Hindlimb muscle (tissue), 1 donor: ENCODE data around the gene LIPC. TPM values are rescaled to one million over a fixed set of nuclear protein-coding genes. Genes with fewer than 3 reads are reported as not detected.

Experiments
- DNase-seq: peaks from one replicate; pipeline ENCODE4 v3.0.0-alpha.2; 2013
- polyA plus RNA-seq: library from polyadenylated mRNA; unstranded; fragments of 120-200 nt; gene quantifications from one replicate; pipeline ENCODE4 v1.2.1, GENCODE V29; 2013; ENCODE audit not compliant: insufficient read length

LIPC gene
- polyA plus RNA-seq, 1 donor, result 1.0 TPM

DNA sequence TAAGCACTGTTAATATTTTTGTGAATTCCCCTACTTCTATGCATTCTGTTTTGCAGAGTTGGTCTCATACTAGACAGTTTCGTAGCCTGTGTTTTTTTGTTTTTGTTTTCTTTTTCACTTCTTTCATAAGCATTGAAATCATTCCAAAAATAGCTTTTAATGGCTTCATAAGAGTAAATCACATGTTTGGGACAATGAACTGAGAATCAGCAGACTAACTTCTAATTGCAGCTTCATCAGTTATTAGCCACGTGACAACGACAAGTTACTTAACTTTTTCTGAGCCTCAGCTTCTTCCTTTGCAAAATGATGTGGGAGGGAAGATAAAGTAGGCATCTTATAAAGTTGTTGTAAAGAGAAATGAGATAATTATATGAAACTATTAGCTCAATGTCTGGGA is 124.8 kb downstream of the LIPC start:
- no peak for DNase-seq

DNA sequence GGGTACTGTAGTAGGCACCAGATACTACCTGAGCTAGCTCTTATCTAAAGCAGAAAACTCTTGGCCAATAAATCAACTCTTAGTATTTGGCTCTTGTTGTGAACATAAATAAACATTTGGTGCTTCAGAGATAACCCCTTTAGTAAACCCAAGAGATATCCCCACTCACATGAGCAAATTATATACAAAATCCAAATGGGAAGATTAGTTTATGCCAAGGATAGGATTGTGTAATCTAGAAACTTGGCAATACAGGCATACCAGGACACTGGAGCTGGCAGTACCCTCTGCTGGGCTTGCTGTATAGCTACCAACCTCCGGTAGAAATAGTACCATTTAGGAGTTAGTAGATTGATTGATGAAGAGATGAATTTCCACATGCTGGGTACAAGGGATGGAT is 127.0 kb downstream of the LIPC start:
- no peak for DNase-seq

DNA sequence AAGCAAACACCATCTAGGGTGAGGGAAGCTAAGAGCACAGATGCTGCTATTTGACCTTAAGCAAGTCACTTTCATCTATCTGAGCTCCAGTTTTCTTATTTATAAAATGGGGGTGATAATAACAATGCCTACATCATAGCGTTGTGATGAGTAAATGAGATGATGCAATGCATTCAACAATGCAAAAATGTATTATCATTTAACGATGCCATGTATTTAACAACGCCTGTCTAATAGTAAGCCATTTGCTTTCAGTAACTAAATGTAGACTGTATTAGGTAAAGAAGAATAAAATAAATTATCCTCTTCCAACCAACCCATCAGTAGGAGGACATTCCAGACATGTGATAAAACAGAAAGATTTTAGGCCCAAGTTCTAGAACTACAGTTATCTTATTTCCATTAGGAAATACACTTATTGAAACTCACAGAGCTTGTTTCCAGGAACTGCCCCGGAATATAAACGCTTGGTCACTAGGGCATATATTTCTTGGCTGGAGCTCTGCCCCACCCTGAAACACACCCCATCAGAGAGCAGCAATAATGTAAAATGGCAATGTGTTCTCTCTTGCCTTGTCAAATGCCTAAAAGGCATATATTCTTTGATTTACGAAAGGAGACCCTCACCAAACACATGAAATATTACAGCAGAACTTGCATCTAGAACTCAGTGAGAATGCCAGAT is 128.3 kb downstream of the LIPC start:
- DNase-seq, result no peak

GRCh38 chr15:58561321-58561720 is 129.5 kb downstream of the LIPC start:
- DNase-seq, result no peak

GRCh38 chr15:58562135-58562534 is 130.3 kb downstream of the LIPC start:
- no peak for DNase-seq

DNA sequence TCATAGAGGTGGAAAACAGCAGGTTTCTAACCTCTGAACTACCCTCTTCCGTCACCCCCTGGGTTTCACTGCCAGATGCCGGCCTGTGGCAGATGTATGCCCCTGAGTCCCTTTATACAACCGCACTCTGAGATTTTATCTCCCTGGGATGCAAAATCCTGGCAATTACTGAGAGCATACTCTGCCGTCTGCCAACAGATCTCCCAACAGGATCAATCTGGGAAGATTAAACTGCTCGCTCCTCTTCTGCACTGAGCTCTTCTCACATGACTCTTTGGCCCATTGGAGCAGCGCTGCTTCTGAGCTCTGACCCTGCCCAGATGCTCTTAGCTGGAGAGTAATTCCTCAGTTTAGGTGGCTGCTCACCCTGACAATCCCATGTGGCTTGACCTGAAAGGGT is 133.2 kb downstream of the LIPC start:
- DNase-seq, result no peak

GRCh38 chr15:58565619-58566018 is 133.8 kb downstream of the LIPC start:
- no peak for DNase-seq

- DNase-seq, result no peak
These were observed 134.2 kb downstream of the LIPC start for GRCh38 chr15:58566029-58566428.

DNA sequence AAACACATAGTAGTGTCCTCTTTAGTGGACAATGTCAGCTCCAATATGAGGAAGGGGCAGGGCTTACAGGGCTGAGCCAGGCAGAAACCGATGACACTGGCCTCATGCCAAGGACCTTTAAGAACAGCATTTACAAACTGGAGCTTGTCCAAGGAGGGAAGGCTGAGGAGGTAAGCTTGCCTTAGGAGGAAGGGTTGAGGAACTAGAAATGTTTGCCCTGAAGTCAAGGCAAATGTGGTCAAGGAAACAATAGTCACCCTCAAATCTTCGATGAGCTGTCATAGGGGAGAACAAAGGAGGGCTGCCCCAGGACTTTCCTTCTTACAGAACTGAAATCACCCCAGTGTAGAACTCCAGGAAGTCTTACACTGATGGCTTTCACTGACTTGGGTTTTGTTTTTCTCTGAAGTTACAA is 136.4 kb downstream of the LIPC start:
- DNase-seq, result peak; percentile 42

GRCh38 chr15:58569455-58569854 is 137.7 kb downstream of the LIPC start:
- DNase-seq, result no peak

DNA sequence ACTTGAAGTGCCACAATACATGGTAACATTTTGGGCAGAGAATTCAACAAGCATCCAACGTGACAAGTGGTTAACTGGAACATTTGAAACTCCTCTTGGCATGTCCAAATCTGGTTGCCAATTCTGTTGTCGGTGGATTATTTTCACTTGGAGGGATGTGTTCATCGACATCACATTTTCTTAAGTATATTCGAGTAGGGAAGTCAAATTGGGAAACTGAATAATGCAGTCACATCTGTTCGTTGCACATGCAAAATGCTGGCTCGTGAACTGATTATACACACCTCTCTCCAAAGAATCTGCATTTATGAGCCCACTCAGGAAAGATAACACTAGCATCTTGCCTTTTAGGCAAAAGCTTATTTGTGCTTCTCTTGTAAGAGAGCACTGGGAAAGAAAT is 139.7 kb downstream of the LIPC start:
- DNase-seq, result no peak

DNA sequence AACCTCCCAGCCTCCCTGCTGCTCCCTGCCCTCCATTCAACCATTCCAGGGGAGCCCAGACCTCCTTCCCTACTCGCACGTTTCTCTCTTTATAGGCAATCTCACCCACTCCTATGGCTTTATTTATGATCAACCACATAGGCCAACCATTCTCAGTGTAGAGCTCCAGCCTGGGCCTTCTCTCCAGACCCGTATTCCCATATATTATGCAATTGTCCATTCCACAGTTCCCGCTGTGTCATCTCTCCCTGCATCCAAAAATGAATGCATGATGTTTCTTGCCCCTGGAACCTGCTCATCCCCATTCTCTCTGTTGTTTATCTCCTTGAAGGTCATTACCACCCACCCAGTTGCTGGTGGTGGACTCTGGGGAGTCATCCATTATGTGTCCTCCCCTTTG is 140.7 kb downstream of the LIPC start:
- DNase-seq, result no peak

DNA sequence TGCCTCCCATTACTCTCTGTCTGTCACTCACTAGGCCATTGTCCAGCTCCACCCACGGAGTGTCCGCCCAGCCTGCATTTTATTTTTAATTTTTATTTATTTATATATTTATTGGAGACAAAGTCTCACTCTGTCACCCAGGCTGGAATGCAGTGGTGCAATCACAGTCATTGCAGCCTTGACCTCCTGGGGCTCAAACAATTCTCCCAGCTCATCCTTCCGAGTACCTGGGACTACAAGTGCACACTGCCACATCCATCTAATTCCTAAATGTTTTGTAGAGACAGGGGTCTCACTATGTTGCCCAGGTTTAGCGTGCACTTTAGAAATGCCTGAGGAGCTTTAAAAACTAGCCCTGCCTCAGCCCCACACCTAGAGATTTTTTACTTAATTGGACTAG is 141.5 kb downstream of the LIPC start:
- no peak for DNase-seq

DNA sequence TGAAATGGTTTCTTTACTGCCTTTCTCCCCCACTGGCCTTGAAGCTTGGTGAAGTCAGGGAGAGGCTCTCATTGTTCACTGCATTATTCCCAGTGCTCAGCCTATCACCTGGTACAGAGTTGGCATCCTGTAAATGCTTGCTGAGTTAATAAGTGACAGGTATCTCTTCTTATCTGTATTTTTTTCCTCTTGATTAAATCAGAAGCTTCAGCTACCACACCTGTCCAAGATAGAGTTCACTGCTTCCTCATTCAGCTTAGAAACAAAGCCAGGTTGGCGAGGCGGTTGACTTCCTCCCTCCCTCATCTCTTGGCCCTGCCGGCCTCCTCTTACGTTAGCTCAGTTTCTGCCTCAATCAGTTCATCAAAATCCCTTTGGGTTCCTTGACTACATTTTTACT is 142.8 kb downstream of the LIPC start:
- DNase-seq, result no peak

DNA sequence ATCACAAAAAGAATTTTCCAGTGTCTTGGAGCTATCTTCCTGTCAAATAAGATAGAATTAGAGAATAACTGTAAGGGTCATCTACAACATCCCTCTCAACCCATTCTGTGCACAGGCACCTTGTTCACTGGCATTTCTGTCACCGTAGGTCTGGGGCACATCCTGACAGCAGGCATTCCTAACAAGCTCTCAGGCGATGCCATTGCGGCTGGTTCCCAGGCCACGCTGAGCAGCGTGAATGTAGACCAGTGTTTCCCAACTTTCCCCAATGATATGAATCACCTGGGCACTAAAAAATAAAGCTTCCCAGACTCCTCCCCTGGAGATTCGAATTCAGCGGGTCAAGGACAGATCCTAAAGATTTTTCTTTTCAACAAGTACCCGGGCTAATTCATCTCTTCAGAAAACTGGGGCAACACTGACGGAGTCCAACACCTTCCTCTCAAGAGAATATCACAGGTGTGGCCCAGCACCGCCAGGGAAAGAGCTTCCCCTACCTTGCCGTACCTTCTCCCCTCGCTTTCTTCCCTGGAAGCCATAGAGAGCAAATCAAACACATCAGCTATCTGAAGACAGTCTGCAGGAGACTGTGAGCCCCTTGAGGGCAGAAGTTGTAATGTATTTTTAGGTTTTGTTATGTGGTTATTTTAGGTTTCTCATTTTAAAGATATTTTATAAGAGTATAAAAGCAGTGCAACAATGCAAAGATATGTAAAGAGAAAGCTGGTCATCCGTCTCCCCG is 143.4 kb downstream of the LIPC start:
- DNase-seq, result no peak

DNA sequence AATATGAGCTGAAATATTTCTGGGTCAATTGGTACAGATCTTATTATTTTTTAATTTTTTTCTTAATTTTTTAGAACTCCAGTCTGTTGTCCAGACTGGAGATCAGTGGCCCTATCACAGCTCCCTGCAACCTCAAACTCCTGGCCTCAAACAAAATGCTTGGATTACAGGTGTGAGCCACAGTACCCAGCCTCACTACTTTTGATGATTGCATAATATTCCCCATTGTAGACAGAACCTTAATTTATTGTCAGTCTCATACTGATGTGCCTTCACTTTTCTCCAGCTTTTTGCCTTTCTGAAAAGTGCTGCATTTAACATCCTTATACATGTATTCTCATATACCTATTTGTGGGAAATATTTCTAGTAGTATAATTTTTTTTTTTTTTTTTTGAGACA is 144.9 kb downstream of the LIPC start:
- no peak for DNase-seq

GRCh38 chr15:58582160-58582559 is 150.4 kb downstream of the LIPC start:
- no peak for DNase-seq

- no peak for DNase-seq
These were observed 151.5 kb downstream of the LIPC start for GRCh38 chr15:58583171-58583908.

DNA sequence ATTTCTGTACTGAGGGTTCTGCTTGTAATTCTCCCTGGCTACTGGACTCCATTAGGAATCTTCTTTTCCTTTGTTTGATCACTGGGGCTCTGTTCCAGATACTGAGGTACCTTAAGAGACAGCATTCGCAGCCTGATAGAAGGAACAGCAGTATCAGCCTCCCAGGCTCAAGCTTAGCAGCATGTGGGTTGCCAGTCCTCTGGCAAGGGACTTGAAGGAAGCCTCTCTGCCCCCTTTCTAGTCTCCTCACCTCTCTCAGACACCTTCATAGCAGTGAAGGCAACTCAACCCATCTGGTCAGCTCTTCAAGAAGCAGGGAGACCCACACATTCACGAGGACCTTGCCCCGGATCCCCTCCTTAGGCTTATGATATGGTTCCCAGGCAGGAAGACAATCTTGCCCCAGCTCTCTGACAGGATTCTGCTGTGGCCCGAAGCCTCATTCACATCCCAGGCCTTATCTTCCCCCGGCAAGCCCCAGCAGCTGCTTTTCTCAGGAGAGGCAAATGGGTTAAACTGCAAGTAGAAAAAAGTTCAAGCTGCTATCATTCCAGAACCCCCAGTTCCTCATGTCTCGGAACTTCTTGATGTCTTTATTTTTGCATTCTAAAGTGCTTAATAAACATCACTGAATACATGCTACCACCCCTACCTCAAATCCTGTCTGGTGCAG is 153.1 kb downstream of the LIPC start:
- no peak for DNase-seq

DNA sequence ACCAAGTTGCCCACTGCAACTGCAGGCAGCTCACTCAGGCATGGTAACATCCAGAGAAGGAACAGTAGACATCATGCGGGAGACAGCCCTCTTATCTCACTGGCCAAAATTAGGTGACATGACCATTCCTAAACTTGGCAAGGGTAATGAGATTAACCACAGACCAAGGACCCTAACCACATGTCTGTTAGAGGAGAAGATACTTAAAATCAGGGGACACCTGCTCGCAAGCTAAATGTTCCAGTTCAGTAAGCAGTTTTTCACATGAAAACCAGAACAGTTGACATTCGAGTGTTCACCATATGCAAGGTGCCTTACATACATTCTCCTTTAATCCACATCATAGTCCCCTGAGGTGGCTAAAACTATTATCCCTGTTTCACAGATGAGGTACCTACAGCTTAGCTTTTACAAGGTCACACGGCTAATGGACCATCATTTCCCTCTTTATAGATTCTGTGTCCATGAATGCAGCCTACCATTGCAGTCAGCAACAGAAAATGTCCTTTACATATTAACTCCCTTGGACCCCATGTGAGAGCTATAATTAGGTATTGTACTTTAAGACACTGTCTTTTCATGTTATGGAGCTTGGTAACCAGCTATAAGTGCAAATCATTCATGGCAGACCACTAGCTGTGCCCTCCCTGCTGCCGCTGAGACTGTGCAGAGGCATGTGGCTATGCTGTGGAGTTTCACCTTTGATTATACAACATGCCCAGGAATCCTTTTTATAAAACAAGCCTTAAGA is 154.1 kb downstream of the LIPC start:
- DNase-seq, result no peak

DNA sequence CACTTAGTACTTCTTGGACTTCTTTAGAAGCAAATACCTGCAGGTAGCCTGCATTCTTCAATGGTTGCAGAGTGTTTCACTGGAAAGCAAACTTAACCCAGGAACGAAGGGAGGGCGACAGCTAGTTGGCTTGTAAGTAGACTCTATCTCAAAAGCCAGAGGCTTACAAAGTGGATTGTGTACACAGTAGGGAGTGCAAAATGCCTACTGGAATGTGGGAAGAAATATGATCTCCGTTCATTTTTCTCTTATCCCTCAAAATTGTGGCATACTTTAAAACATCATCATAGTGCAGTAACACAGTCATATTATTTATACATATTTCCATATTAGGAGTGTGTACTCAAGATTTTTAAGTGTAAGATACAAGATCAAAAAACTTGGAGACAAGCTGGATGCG is 155.7 kb downstream of the LIPC start:
- no peak for DNase-seq

- DNase-seq, result no peak
These were observed 156.3 kb downstream of the LIPC start for GRCh38 chr15:58588096-58588495.
